ENCODE data around the gene BMP7. TPM values are rescaled to one million over a fixed set of nuclear protein-coding genes. Genes with fewer than 3 reads are reported as not detected.

BMP7 gene
- total RNA-seq, 1 donor from 2014 or later, result 3.7 TPM

DNA sequence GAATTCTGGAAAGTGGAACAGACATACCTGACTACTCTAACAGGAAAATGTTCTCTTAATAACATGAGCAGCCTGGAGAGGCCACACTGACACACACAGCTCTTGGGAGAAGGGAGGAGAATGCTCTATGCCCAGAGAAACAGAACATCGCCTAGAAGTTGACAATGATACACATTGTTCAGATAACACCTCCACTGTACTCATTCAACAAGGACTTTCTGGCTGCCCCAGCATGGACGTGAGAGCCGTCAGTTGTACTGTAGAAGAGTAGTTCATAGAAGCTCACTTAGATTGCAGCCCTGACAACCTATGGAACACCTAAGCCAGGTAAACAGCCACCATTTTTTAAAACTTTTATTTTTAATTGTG, 28.9 kb downstream of the BMP7 start:
- Histone ChIP-seq H3K9ac (ENCODE audit: low read depth in 1 of 3, low read length in 3 of 3) (no peak overlapping the region), H3K4me3 (ENCODE audit: low read length in 3 of 3) (no peak overlapping the region), H3K27me3 (ENCODE audit: control insufficient read depth in 3 of 3, insufficient read depth in 3 of 3, low read length in 3 of 3) (peaks cover 4 to 31% (median 15%) of the 10 kb centered on the region in 3 donors), H3K27ac (ENCODE audit: low read depth, low read length) (no peak overlapping the region), H3K36me3 (ENCODE audit: control insufficient read depth in 3 of 3, insufficient read depth in 3 of 3, low read length in 3 of 3) (no peaks in the 10 kb centered on the region), H3K4me1 (ENCODE audit: control insufficient read depth in 3 of 3, insufficient read depth in 3 of 3, low read length in 3 of 3) (no peaks in the 10 kb centered on the region), H3K9me3 (ENCODE audit: control insufficient read depth in 3 of 3, low read length in 3 of 3) (no peaks in the 10 kb centered on the region)

DNA sequence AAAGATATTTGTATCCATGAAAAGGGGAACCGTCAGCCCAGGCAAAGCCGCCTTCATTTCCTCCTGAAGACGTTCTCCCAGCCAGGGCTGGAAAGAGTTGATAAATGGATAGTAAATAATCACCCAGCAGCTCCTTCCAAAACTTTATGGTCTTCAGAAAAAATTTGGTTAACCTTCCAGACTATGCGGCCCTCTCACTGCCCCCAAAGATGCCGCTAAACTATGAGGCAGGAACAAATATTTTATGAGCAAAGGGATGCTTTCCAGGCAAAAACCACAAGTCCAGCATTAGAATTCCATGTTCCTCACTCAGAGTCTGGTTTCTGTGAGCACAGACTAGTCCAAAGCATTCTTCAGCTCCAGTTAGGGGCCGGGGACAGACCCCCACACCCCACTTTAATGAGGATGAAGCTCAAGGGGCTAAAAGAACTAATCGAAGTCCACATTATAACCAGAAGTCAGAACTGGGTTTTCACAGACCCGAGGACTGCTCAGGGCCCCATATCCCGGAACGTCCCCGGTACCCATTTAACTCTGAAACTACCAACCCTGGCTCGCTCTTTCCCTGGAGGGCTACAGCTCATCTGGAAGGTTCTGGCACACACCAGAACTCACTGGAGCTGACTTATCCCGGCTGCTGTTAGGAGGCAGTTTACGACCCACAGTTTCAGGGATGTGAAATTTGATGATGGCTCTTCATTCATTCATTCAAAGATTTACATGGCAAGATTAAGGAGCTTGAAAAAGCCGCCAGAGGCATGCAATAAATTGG, 29.4 kb downstream of the BMP7 start:
- Histone ChIP-seq H3K27ac (ENCODE audit: low read depth, low read length) (no peak overlapping the region), H3K4me1 (ENCODE audit: control insufficient read depth in 3 of 3, insufficient read depth in 3 of 3, low read length in 3 of 3) (no peaks in the 10 kb centered on the region), H3K4me3 (ENCODE audit: low read length in 3 of 3) (no peak overlapping the region), H3K9ac (ENCODE audit: low read depth in 1 of 3, low read length in 3 of 3) (no peak overlapping the region), H3K9me3 (ENCODE audit: control insufficient read depth in 3 of 3, low read length in 3 of 3) (no peaks in the 10 kb centered on the region), H3K27me3 (ENCODE audit: control insufficient read depth in 3 of 3, insufficient read depth in 3 of 3, low read length in 3 of 3) (peaks cover 4 to 31% (median 15%) of the 10 kb centered on the region in 3 donors), H3K36me3 (ENCODE audit: control insufficient read depth in 3 of 3, insufficient read depth in 3 of 3, low read length in 3 of 3) (no peaks in the 10 kb centered on the region)

DNA sequence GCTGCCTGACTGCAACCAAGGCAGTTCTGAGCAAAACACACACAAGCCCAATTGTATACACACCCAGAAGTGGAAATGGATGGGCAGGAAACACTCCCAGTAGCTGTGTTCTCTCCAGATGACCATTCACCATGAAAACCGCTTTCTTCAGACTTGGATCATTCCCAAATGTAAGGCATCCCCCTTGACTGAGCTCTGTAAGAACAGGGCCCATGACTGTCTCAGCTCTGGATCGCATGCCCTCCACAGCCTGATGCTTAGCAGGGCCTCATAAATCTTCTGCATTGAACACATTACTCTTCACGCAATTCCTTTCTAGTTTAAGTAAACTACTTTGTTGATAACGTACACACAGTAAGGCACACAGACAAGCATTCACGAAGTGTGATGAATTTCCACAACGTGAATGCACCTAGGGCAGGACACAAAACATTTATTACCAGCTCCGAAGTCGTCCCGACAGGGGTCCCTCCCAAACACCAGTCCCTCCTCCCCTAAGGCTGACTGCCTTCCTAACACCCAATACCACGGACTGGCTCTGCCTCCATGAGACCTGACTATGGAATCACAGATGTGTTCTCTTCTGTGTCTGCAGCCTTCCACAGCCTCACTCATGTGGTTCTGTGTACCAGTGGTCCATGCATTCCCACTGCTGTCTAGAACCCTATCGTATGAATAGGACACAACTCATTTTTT, 31.7 kb downstream of the BMP7 start:
- H3K36me3 ChIP-seq (ENCODE audit: control insufficient read depth in 3 of 3, insufficient read depth in 3 of 3, low read length in 3 of 3), result no peaks in the 10 kb centered on the region
- H3K27ac ChIP-seq (ENCODE audit: low read depth, low read length), result no peak overlapping the region
- peaks cover 4 to 33% (median 22%) of the 10 kb centered on the region in 3 donors for H3K27me3 ChIP-seq (ENCODE audit: control insufficient read depth in 3 of 3, insufficient read depth in 3 of 3, low read length in 3 of 3)

DNA sequence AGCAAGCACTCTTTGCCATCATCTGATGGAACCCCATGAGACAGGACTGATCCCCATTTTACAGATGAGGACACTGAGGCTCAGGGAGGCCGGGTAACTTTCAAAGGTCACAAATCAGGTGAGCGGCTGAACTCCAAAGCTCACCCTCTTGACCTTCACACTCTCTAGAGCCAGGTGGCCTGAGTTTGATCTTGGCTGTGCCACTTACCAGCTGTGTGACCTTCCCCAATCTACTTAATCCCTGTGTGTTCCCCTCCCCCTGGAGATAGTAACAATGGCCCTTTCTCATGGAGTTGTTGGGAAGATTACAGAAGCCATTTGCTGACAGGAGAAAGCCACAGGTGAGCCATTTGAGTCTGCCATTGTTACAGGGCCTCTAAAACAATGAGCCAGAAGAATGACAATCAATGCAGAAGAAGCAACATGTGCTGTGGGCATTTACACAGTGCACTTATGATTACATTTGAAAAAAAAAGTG, 34.5 kb downstream of the BMP7 start:
- H3K4me1 ChIP-seq (ENCODE audit: control insufficient read depth in 3 of 3, insufficient read depth in 3 of 3, low read length in 3 of 3), result no peaks in the 10 kb centered on the region
- no peak overlapping the region for H3K9ac ChIP-seq (ENCODE audit: low read depth in 1 of 3, low read length in 3 of 3)
- no peak overlapping the region for H3K4me3 ChIP-seq (ENCODE audit: low read length in 3 of 3)
- no peaks in the 10 kb centered on the region for H3K9me3 ChIP-seq (ENCODE audit: control insufficient read depth in 3 of 3, low read length in 3 of 3)
- no peaks in the 10 kb centered on the region for H3K36me3 ChIP-seq (ENCODE audit: control insufficient read depth in 3 of 3, insufficient read depth in 3 of 3, low read length in 3 of 3)
- no peak overlapping the region for H3K27ac ChIP-seq (ENCODE audit: low read depth, low read length)
- peaks cover 4 to 29% (median 28%) of the 10 kb centered on the region in 3 donors for H3K27me3 ChIP-seq (ENCODE audit: control insufficient read depth in 3 of 3, insufficient read depth in 3 of 3, low read length in 3 of 3)

More for the DNA sequence above, 31.7 kb downstream of the BMP7 start:
- no peaks in the 10 kb centered on the region for H3K4me1 ChIP-seq (ENCODE audit: control insufficient read depth in 3 of 3, insufficient read depth in 3 of 3, low read length in 3 of 3)
- H3K9ac ChIP-seq (ENCODE audit: low read depth in 1 of 3, low read length in 3 of 3), result no peak overlapping the region
- no peak overlapping the region for H3K4me3 ChIP-seq (ENCODE audit: low read length in 3 of 3)
- no peaks in the 10 kb centered on the region for H3K9me3 ChIP-seq (ENCODE audit: control insufficient read depth in 3 of 3, low read length in 3 of 3)

DNA sequence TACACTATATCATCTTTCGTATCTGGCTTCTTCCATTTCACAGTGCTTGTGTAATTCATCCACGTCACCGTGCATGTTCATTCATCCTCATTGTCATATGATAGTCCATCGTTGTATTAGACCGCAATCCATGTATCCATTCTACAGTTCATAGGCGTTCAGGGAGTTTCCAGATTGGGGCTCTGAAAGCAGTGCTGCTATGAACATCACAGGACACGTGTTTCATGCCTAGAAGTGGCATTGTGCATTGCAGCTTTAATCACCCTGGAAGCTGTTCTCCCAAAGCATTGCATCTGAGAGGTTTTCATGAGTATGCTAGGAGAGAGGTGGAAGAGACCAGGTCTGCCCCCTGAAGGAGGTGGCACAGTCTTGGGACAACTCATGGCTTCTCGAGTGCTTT, 35.3 kb downstream of the BMP7 start:
- no peaks in the 10 kb centered on the region for H3K36me3 ChIP-seq (ENCODE audit: control insufficient read depth in 3 of 3, insufficient read depth in 3 of 3, low read length in 3 of 3)
- H3K27ac ChIP-seq (ENCODE audit: low read depth, low read length), result no peak overlapping the region
- no peak overlapping the region for H3K4me3 ChIP-seq (ENCODE audit: low read length in 3 of 3)
- H3K9ac ChIP-seq (ENCODE audit: low read depth in 1 of 3, low read length in 3 of 3), result no peak overlapping the region
- peaks cover 4 to 25% (median 25%) of the 10 kb centered on the region in 3 donors for H3K27me3 ChIP-seq (ENCODE audit: control insufficient read depth in 3 of 3, insufficient read depth in 3 of 3, low read length in 3 of 3)
- no peaks in the 10 kb centered on the region for H3K4me1 ChIP-seq (ENCODE audit: control insufficient read depth in 3 of 3, insufficient read depth in 3 of 3, low read length in 3 of 3)
- H3K9me3 ChIP-seq (ENCODE audit: control insufficient read depth in 3 of 3, low read length in 3 of 3), result no peaks in the 10 kb centered on the region

DNA sequence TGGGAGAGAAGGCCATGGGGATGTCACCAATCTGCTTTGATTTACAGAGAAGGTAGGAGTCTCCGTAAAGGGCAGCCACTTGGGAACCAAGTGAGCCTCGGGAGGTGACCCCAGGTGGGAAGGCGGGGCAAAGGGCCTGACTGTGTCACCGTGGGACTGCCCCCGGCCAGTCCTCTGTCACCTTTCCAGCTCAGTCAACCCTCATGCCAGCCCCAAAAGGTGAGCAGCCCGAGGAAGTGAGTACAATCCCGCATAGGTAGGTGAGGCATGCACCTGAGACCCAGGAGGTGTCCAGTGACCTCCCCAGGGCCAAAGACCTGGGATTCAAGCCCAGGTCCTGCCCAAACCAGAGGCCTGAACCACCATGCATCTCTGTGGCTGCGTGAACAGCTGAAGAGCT, 36.2 kb downstream of the BMP7 start:
- H3K9me3 ChIP-seq (ENCODE audit: control insufficient read depth in 3 of 3, low read length in 3 of 3), result no peaks in the 10 kb centered on the region
- no peak overlapping the region for H3K27ac ChIP-seq (ENCODE audit: low read depth, low read length)
- H3K27me3 ChIP-seq (ENCODE audit: control insufficient read depth in 3 of 3, insufficient read depth in 3 of 3, low read length in 3 of 3), result peaks cover 8 to 25% (median 17%) of the 10 kb centered on the region in 3 donors
- H3K36me3 ChIP-seq (ENCODE audit: control insufficient read depth in 3 of 3, insufficient read depth in 3 of 3, low read length in 3 of 3), result no peaks in the 10 kb centered on the region
- H3K4me3 ChIP-seq (ENCODE audit: low read length in 3 of 3), result no peak overlapping the region
- no peaks in the 10 kb centered on the region for H3K4me1 ChIP-seq (ENCODE audit: control insufficient read depth in 3 of 3, insufficient read depth in 3 of 3, low read length in 3 of 3)
- no peak overlapping the region for H3K9ac ChIP-seq (ENCODE audit: low read depth in 1 of 3, low read length in 3 of 3)

DNA sequence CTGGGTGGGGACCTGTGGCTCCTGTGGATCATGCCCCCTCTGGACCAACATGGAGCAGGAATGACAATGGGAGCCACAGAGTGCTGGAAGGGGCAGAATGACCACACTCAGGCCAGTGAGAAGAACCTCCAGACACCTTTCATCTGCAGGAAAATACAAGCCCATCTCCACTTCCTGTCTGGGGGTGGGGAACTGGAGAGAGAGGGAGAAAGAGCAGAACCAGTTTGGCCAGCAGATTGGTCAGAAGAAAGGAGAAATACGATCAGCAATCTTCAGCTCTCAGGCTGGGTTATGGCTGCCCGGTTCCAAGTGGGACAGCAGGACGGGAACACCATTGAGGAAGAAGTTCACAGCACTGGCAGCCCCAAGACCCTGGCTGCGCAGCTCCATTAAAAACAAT, 37.0 kb downstream of the BMP7 start:
- Histone ChIP-seq H3K36me3 (ENCODE audit: control insufficient read depth in 3 of 3, insufficient read depth in 3 of 3, low read length in 3 of 3) (no peaks in the 10 kb centered on the region), H3K4me1 (ENCODE audit: control insufficient read depth in 3 of 3, insufficient read depth in 3 of 3, low read length in 3 of 3) (peaks cover 0 to 5% (median 2%) of the 10 kb centered on the region in 3 donors), H3K27ac (ENCODE audit: low read depth, low read length) (no peak overlapping the region), H3K27me3 (ENCODE audit: control insufficient read depth in 3 of 3, insufficient read depth in 3 of 3, low read length in 3 of 3) (peaks cover 4 to 27% (median 22%) of the 10 kb centered on the region in 3 donors), H3K9ac (ENCODE audit: low read depth in 1 of 3, low read length in 3 of 3) (no peak overlapping the region), H3K4me3 (ENCODE audit: low read length in 3 of 3) (no peak overlapping the region), H3K9me3 (ENCODE audit: control insufficient read depth in 3 of 3, low read length in 3 of 3) (no peaks in the 10 kb centered on the region)

DNA sequence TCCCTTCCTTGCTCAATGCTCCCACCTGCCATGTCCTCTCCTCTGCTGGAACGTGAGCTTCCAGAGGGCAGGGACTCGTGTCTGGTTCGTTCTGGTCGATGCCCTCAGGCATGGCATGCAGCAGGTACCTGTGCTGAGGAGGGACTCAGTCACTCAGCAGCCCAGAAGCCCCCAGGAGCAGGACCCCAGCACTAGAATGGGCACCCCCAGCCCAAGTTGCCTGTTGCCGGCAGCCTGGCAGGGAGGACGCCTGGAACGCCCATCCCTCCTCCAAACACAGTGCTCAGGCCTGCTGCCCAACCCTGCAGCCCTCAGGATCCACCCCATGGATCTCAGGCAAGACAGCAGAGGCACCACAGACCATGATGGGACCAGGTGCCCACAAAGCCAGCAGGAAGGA, 40.6 kb downstream of the BMP7 start:
- H3K27ac ChIP-seq (ENCODE audit: low read depth, low read length), result no peak overlapping the region
- H3K36me3 ChIP-seq (ENCODE audit: control insufficient read depth in 3 of 3, insufficient read depth in 3 of 3, low read length in 3 of 3), result no peaks in the 10 kb centered on the region
- H3K9ac ChIP-seq (ENCODE audit: low read depth in 1 of 3, low read length in 3 of 3), result no peak overlapping the region
- no peaks in the 10 kb centered on the region for H3K9me3 ChIP-seq (ENCODE audit: control insufficient read depth in 3 of 3, low read length in 3 of 3)
- H3K4me3 ChIP-seq (ENCODE audit: low read length in 3 of 3), result no peak overlapping the region
- peaks cover 19 to 46% (median 32%) of the 10 kb centered on the region in 3 donors for H3K27me3 ChIP-seq (ENCODE audit: control insufficient read depth in 3 of 3, insufficient read depth in 3 of 3, low read length in 3 of 3)
- H3K4me1 ChIP-seq (ENCODE audit: control insufficient read depth in 3 of 3, insufficient read depth in 3 of 3, low read length in 3 of 3), result peaks cover 2 to 9% (median 7%) of the 10 kb centered on the region in 3 donors

DNA sequence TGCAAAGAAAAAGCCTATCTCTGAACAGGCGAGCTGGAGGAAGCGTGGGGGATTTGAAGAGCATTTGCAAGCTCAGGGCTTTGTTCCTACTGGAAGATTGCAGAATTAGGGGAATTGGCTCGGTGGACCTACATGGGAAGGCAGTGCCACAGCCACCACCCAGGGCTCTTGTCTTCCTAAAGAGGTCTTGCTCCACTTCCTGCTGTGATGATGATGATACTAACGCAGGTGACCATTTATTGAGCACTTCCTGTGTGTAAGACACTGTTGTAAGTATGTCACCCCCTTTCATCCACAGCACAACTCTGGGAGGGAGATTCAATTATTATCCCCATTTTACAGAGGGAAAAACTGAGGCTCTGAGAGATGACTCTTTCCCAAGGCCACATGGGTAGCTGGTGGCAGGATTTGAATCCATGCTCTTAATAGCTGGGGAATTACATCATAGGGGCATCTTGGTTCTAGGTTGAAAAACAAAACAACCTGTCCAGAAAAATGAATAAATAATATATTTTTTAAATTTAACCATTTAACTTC, 41.2 kb downstream of the BMP7 start:
- Histone ChIP-seq H3K27me3 (ENCODE audit: control insufficient read depth in 3 of 3, insufficient read depth in 3 of 3, low read length in 3 of 3) (peaks cover 19 to 45% (median 32%) of the 10 kb centered on the region in 3 donors), H3K4me1 (ENCODE audit: control insufficient read depth in 3 of 3, insufficient read depth in 3 of 3, low read length in 3 of 3) (peaks cover 2 to 9% (median 7%) of the 10 kb centered on the region in 3 donors), H3K36me3 (ENCODE audit: control insufficient read depth in 3 of 3, insufficient read depth in 3 of 3, low read length in 3 of 3) (no peaks in the 10 kb centered on the region), H3K4me3 (ENCODE audit: low read length in 3 of 3) (no peak overlapping the region), H3K9me3 (ENCODE audit: control insufficient read depth in 3 of 3, low read length in 3 of 3) (no peaks in the 10 kb centered on the region), H3K27ac (ENCODE audit: low read depth, low read length) (no peak overlapping the region), H3K9ac (ENCODE audit: low read depth in 1 of 3, low read length in 3 of 3) (no peak overlapping the region)

DNA sequence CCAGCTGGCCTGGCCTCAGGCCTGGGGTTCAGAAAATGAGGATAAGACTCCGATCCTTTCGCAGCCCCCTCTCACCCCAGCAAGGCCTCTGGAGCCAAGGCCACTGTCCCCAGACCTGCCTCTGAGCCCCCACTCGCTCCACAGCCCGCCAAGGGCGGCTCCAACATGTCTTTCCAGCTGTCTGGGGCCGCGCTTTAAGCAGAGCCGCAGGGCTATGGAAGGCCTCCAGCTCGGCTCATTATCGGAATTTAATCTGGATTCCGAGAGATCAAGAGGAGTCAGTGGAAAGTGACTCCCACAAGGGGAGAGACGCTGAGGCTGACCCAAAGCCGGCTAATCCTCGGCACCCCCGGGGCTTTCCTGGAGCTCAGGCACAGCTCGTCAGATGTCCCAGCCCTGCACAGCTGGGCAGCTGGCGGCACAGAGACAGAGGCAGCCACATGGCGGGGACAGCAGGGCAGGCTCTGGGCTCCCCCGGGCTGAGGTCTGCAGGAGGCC, 41.8 kb downstream of the BMP7 start:
- no peak overlapping the region for H3K9ac ChIP-seq (ENCODE audit: low read depth in 1 of 3, low read length in 3 of 3)
- peaks cover 2 to 9% (median 7%) of the 10 kb centered on the region in 3 donors for H3K4me1 ChIP-seq (ENCODE audit: control insufficient read depth in 3 of 3, insufficient read depth in 3 of 3, low read length in 3 of 3)
- H3K36me3 ChIP-seq (ENCODE audit: control insufficient read depth in 3 of 3, insufficient read depth in 3 of 3, low read length in 3 of 3), result no peaks in the 10 kb centered on the region
- H3K4me3 ChIP-seq (ENCODE audit: low read length in 3 of 3), result no peak overlapping the region
- H3K27me3 ChIP-seq (ENCODE audit: control insufficient read depth in 3 of 3, insufficient read depth in 3 of 3, low read length in 3 of 3), result peaks cover 19 to 44% (median 32%) of the 10 kb centered on the region in 3 donors
- H3K9me3 ChIP-seq (ENCODE audit: control insufficient read depth in 3 of 3, low read length in 3 of 3), result no peaks in the 10 kb centered on the region
- no peak overlapping the region for H3K27ac ChIP-seq (ENCODE audit: low read depth, low read length)
